Right ventricle myocardium superior (tissue), 1 donor: ENCODE results near the gene CABP2. TPM values are rescaled to one million over a fixed set of nuclear protein-coding genes. Genes with fewer than 3 reads are reported as not detected.
"Not testable (repeated sequence)": the region's sequence is repeated elsewhere in the genome, so short reads cannot be mapped to it uniquely, and the experiment has no call there.

Source experiments
- ATAC-seq: fragments of 200-7000 bp; cut with Tn5 transposase; one replicate; pipeline ENCODE4 v1.9.1; 2020; ENCODE audit warnings: mild to moderate bottlenecking; ENCODE audit not compliant: poor library complexity
- DNase-seq: peaks from one replicate; pipeline ENCODE4 v3.0.0-alpha.2; 2020
- intact Hi-C: fragments of 100-400 bp; cut with DNase I; formaldehyde crosslinking; loops from one replicate; pipeline ENCODE4 v1.11.2; 2022
- long read RNA-seq: library from polyadenylated mRNA; unstranded; transcript quantifications from one replicate; pipeline ENCODE4 v2.0.0, GENCODE V29; 2021
- total RNA-seq: library from RNA; stranded (reverse); fragmentation: NEBNext Ultra II Directional; extraction: Animal tissue kit (Norgen Biotek cat#: 25700); gene quantifications from one replicate; pipeline ENCODE4 v1.2.1, GENCODE V29; 2021
- donor health status: DM: no; HTN: yes; CAD: no; lungs with severe emphysema.

CABP2 gene
- not detected for total RNA-seq
- long read RNA-seq, result 0 reads

- intact Hi-C loops, result no loop called here
- DNase-seq (no peak), ATAC-seq (no peak)
Observed at GRCh38 chr11:67522844-67523555, at the start of gene CABP2. Gene CABP2 (minus strand): TSS chr11:67523446. CDS start chr11:67523326, 120 bp downstream.

GRCh38 chr11:67572747-67573419 is 49.6 kb upstream of the CABP2 start:
- ATAC-seq, result peak; percentile 51
- peak; percentile 56 for DNase-seq
- intact Hi-C loops, result loop anchor here (10.0 kb wide), 1 partner anchor 82 kb away; the partner anchor contains the start of gene ACY3

GRCh38 chr11:67572305-67572704 is 49.1 kb upstream of the CABP2 start:
- DNase-seq (no peak), ATAC-seq (no peak)
- intact Hi-C loops, result loop anchor here (10.0 kb wide), 1 partner anchor 82 kb away; the partner anchor contains the start of gene ACY3

- ATAC-seq (no peak), DNase-seq (no peak)
- intact Hi-C loops, result loop anchor here (10.0 kb wide), 1 partner anchor 83 kb away; the partner anchor contains the start of gene ACY3
Observed at GRCh38 chr11:67571443-67571842, 48.2 kb upstream of the CABP2 start.

- ATAC-seq (no peak), DNase-seq (no peak)
- intact Hi-C loops, result no loop called here
Observed at GRCh38 chr11:67564230-67564629, 41.0 kb upstream of the CABP2 start.

GRCh38 chr11:67563705-67564114 is 40.5 kb upstream of the CABP2 start:
- intact Hi-C loops, DNase-seq: not testable (repeated sequence)
- peak; percentile 86 for ATAC-seq

GRCh38 chr11:67562963-67563704 is 39.9 kb upstream of the CABP2 start:
- no peak for ATAC-seq
- DNase-seq, result no peak
- intact Hi-C loops, result no loop called here

GRCh38 chr11:67561971-67562619 is 38.8 kb upstream of the CABP2 start:
- no peak for ATAC-seq
- intact Hi-C loops, result no loop called here
- DNase-seq, result no peak

- peak; percentile 68 for DNase-seq
- peak; percentile 85 for ATAC-seq
- intact Hi-C loops, result no loop called here
Observed at GRCh38 chr11:67558084-67558772, 35.0 kb upstream of the CABP2 start.

- DNase-seq (no peak), ATAC-seq (no peak)
- intact Hi-C loops, result no loop called here
Observed at GRCh38 chr11:67556244-67556643, 33.0 kb upstream of the CABP2 start.

- DNase-seq, intact Hi-C loops, ATAC-seq: not testable (repeated sequence)
Observed at GRCh38 chr11:67551697-67552096, 28.5 kb upstream of the CABP2 start.

GRCh38 chr11:67551127-67551526 is 27.9 kb upstream of the CABP2 start:
- ATAC-seq, result no peak
- intact Hi-C loops, result no loop called here
- DNase-seq, result no peak

GRCh38 chr11:67548555-67549110 is 25.4 kb upstream of the CABP2 start:
- no peak for ATAC-seq
- DNase-seq, result no peak
- intact Hi-C loops, result no loop called here

GRCh38 chr11:67548112-67548511 is 24.9 kb upstream of the CABP2 start:
- DNase-seq, ATAC-seq, intact Hi-C loops: not testable (repeated sequence)

GRCh38 chr11:67545280-67545679 is 22.0 kb upstream of the CABP2 start:
- peak; percentile 87 for ATAC-seq
- intact Hi-C loops, result no loop called here
- DNase-seq, result peak; percentile 76

GRCh38 chr11:67544616-67545242 is 21.5 kb upstream of the CABP2 start:
- no peak for DNase-seq
- ATAC-seq, result peak; percentile 34
- intact Hi-C loops, result no loop called here

GRCh38 chr11:67543585-67543984 is 20.3 kb upstream of the CABP2 start:
- ATAC-seq (no peak), DNase-seq (no peak)
- intact Hi-C loops, result no loop called here

- ATAC-seq (no peak), DNase-seq (no peak)
- intact Hi-C loops, result no loop called here
Observed at GRCh38 chr11:67542971-67543370, 19.7 kb upstream of the CABP2 start.
